Measurements from ENCODE around the gene TMCC1. TPM values are rescaled to one million over a fixed set of nuclear protein-coding genes. Genes with fewer than 3 reads are reported as not detected.

TMCC1 gene
- total RNA-seq, 1 donor from 2014 or later, result 42.3 TPM

- intact Hi-C loops (cut with DNase I), result no loop called here
- Histone ChIP-seq H3K27ac (no peak overlapping the region), H3K27me3 (no peaks in the 10 kb centered on the region), H3K4me3 (no peak overlapping the region), H3K9me3 (no peaks in the 10 kb centered on the region), H3K4me1 (no peaks in the 10 kb centered on the region), H3K36me3 (no peaks in the 10 kb centered on the region)
- DNase-seq (no peak), ATAC-seq (no peak)
- no peak for TF ChIP-seq CTCF (IDR thresholded peaks at IDR 0.05)
Measured at GRCh38 chr3:129769616-129770015, 123.9 kb downstream of the TMCC1 start.

GRCh38 chr3:129768728-129769127 lies 124.8 kb downstream of the TMCC1 start:
- DNase-seq, result no peak
- TF ChIP-seq CTCF (IDR thresholded peaks at IDR 0.05), result no peak
- Histone ChIP-seq H3K4me1 (no peaks in the 10 kb centered on the region), H3K36me3 (no peaks in the 10 kb centered on the region), H3K4me3 (no peak overlapping the region), H3K27me3 (no peaks in the 10 kb centered on the region), H3K9me3 (no peaks in the 10 kb centered on the region), H3K27ac (no peak overlapping the region)
- intact Hi-C loops (cut with DNase I), result no loop called here
- no peak for ATAC-seq

- TF ChIP-seq CTCF (IDR thresholded peaks at IDR 0.05), result no peak
- DNase-seq, result no peak
- Histone ChIP-seq H3K4me1 (no peaks in the 10 kb centered on the region), H3K27ac (no peak overlapping the region), H3K27me3 (no peaks in the 10 kb centered on the region), H3K36me3 (no peaks in the 10 kb centered on the region), H3K4me3 (no peak overlapping the region), H3K9me3 (no peaks in the 10 kb centered on the region)
- no peak for ATAC-seq
- intact Hi-C loops (cut with DNase I), result no loop called here
Measured at GRCh38 chr3:129766135-129766534, 127.4 kb downstream of the TMCC1 start.

GRCh38 chr3:129764090-129764489 lies 129.4 kb downstream of the TMCC1 start:
- Histone ChIP-seq H3K36me3 (no peaks in the 10 kb centered on the region), H3K4me1 (no peaks in the 10 kb centered on the region), H3K27me3 (no peaks in the 10 kb centered on the region), H3K4me3 (no peak overlapping the region), H3K9me3 (no peaks in the 10 kb centered on the region), H3K27ac (no peak overlapping the region)
- no peak for DNase-seq
- ATAC-seq, result no peak
- no peak for TF ChIP-seq CTCF (IDR thresholded peaks at IDR 0.05)
- intact Hi-C loops (cut with DNase I), result no loop called here

DNA sequence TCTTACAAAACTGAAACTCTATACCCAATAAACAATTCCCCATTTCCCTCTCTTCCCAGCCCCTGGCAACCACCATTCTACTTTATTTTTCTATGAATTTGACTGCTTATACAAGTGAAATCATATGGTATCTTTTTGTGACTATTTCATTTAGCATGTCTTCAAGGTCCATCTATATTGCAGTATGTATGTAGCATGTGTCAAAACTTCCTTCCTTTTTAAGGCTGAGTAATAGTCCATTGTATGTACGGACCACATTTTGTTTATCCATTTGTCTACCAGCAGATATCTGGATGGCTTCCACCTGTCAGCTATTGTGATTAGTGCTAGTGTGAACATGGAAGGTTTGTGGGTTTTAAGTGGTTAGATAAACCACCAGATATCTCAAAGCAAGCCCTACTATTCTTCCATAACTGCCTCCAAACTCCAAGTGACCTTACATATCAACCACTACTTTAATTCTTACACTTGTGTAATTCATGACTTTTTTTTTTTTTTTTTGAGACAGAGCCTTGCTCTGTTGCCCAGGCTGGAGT lies 134.7 kb downstream of the TMCC1 start:
- Histone ChIP-seq H3K36me3 (no peaks in the 10 kb centered on the region), H3K27ac (no peak overlapping the region), H3K4me3 (no peak overlapping the region), H3K27me3 (no peaks in the 10 kb centered on the region), H3K9me3 (no peaks in the 10 kb centered on the region), H3K4me1 (no peaks in the 10 kb centered on the region)
- ATAC-seq, result no peak
- TF ChIP-seq CTCF (IDR thresholded peaks at IDR 0.05), result no peak
- DNase-seq, result no peak
- intact Hi-C loops (cut with DNase I), result no loop called here

- no peaks in the 10 kb centered on the region for H3K9me3 ChIP-seq
- H3K36me3 ChIP-seq, result no peaks in the 10 kb centered on the region
- ATAC-seq (peak; percentile 28), DNase-seq (no peak)
- no peak overlapping the region for H3K27ac ChIP-seq
- no peaks in the 10 kb centered on the region for H3K4me1 ChIP-seq
- H3K4me3 ChIP-seq, result no peak overlapping the region
- no peak for TF ChIP-seq CTCF (IDR thresholded peaks at IDR 0.05)
- intact Hi-C loops (cut with DNase I), result no loop called here
- H3K27me3 ChIP-seq, result no peaks in the 10 kb centered on the region
Measured at GRCh38 chr3:129758306-129758705, 135.2 kb downstream of the TMCC1 start.
